B cell (primary cell): ENCODE results near the gene TWSG1. TPM values are rescaled to one million over a fixed set of nuclear protein-coding genes. Genes with fewer than 3 reads are reported as not detected.

Source experiments
- ATAC-seq: fragments of 200-7000 bp; cut with Tn5 transposase; one replicate; pipeline ENCODE4 v1.10.0; 2021; ENCODE audit warnings: low read depth, mild to moderate bottlenecking, moderate number of reproducible peaks, moderate library complexity
- CTCF ChIA-PET: fragments of 350-600 bp; sonication (Branson Sonifier 250); formaldehyde crosslinking; loops from one replicate; lab custom pipeline; 2021; ENCODE audit warnings: antibody characterized with exemption, inconsistent platforms; lab: Charles Lee
- POLR2A ChIA-PET: fragments of 350-600 bp; sonication (Branson Sonifier 250); formaldehyde crosslinking; loops from one replicate; lab custom pipeline; 2021; ENCODE audit warnings: antibody characterized with exemption; lab: Charles Lee
- DNase-seq: peaks from one replicate; pipeline ENCODE4 v3.0.0; 2013
- H2AFZ ChIP-seq: 2 replicates; pipeline ENCODE4 v1.6.1; 2012; ENCODE audit warnings: mild to moderate bottlenecking, low read depth, low read length; ENCODE audit not compliant: insufficient read depth, poor library complexity, severe bottlenecking
- H3K27ac ChIP-seq, 2 donors: 1 replicate in 1 of 2; 2 replicates in 1 of 2; pipeline ENCODE4 v1.5.1; 2012 to 2013; ENCODE audit warnings: low read length in 2 of 2, mild to moderate bottlenecking in 2 of 2, moderate library complexity in 1 of 2
- H3K27me3 ChIP-seq, 4 experiments: fragments of 200-600 bp in 1 of 4; sonication (generic) in 1 of 4; replicated peaks in 1 of 4; 1 replicate in 2 of 4; 2 replicates in 2 of 4; pipeline versions ENCODE4 v1.6.1 to v1.7.0; 2013 to 2016; ENCODE audit warnings: low read length in 3 of 4, mild to moderate bottlenecking in 2 of 4, mixed read lengths in 1 of 4, moderate library complexity in 1 of 4; ENCODE audit not compliant: insufficient read depth in 4 of 4, control insufficient read depth in 3 of 4; ENCODE audit errors: control extremely low read depth in 1 of 4
- H3K36me3 ChIP-seq, 2 experiments: replicated peaks in 1 of 2; 1 replicate in 1 of 2; 2 replicates in 1 of 2; pipeline versions ENCODE4 v1.6.1 to v1.7.1; 2013; ENCODE audit warnings: low read length in 1 of 2; ENCODE audit not compliant: insufficient read depth in 2 of 2, control insufficient read depth in 1 of 2; ENCODE audit errors: control extremely low read depth in 1 of 2, extremely low read depth in 1 of 2
- H3K4me1 ChIP-seq, 2 donors: fragments of 200-600 bp in 1 of 2; sonication (generic) in 1 of 2; 1 replicate in 1 of 2; 2 replicates in 1 of 2; pipeline versions ENCODE4 v1.5.1 to v1.6.1; 2013 to 2017; ENCODE audit warnings: low read length in 2 of 2; ENCODE audit not compliant: control insufficient read depth in 2 of 2, insufficient read depth in 2 of 2
- H3K4me2 ChIP-seq: replicated peaks from 2 replicates; pipeline ENCODE3; 2012; ENCODE audit warnings: mild to moderate bottlenecking, low read depth, low read length; ENCODE audit not compliant: poor library complexity, severe bottlenecking
- H3K4me3 ChIP-seq, 5 experiments: fragments of 200-600 bp in 1 of 5; sonication (generic) in 1 of 5; 1 replicate in 3 of 5; 2 replicates in 2 of 5; pipeline versions ENCODE4 v1.5.1 to v1.7.0; 2011 to 2016; ENCODE audit warnings: low read length in 4 of 5, mild to moderate bottlenecking in 4 of 5, low read depth in 2 of 5, control low read depth in 1 of 5, moderate library complexity in 1 of 5; ENCODE audit not compliant: insufficient read depth in 1 of 5; ENCODE audit errors: control extremely low read depth in 1 of 5, extremely low read depth in 1 of 5
- H3K79me2 ChIP-seq: fragments of 200-600 bp; sonication (generic); one replicate; pipeline ENCODE4 v1.6.0; 2016; ENCODE audit warnings: low read length; ENCODE audit not compliant: control insufficient read depth, insufficient read depth
- H3K9ac ChIP-seq: fragments of 200-600 bp; sonication (generic); 2 replicates; pipeline ENCODE4 v1.6.1; 2017; ENCODE audit warnings: mild to moderate bottlenecking, low read length, moderate library complexity
- H3K9me3 ChIP-seq, 3 donors: one replicate each; pipeline versions ENCODE4 v1.6.1 to v1.7.1; 2013; ENCODE audit warnings: low read length in 2 of 3; ENCODE audit not compliant: control insufficient read depth in 2 of 3, insufficient read depth in 1 of 3; ENCODE audit errors: control extremely low read depth in 1 of 3
- H4K20me1 ChIP-seq: 2 replicates; pipeline ENCODE4 v1.6.0; 2012; ENCODE audit warnings: mild to moderate bottlenecking, low read length; ENCODE audit not compliant: insufficient read depth, control insufficient read depth, poor library complexity, severe bottlenecking
- H3K27ac Mint-ChIP-seq: one replicate; pipeline ENCODE4 v1.8.0; 2021; ENCODE audit warnings: mixed read lengths
- H3K27me3 Mint-ChIP-seq: one replicate; pipeline ENCODE4 v1.8.0; 2021; ENCODE audit warnings: mixed read lengths
- H3K4me1 Mint-ChIP-seq: one replicate; pipeline ENCODE4 v1.8.0; 2021; ENCODE audit warnings: mixed read lengths
- H3K4me3 Mint-ChIP-seq: one replicate; pipeline ENCODE4 v1.8.0; 2021; ENCODE audit warnings: mixed read lengths
- H3K9me3 Mint-ChIP-seq: one replicate; pipeline ENCODE4 v1.8.0; 2022; ENCODE audit warnings: mixed read lengths; ENCODE audit not compliant: insufficient read depth
- CTCF ChIP-seq: fragments of 200-600 bp; IDR thresholded peaks from one replicate; pipeline ENCODE4 v1.8.0; 2022; ENCODE audit warnings: antibody characterized with exemption, mild to moderate bottlenecking
- EZH2 ChIP-seq: IDR thresholded peaks from 2 replicates; pipeline ENCODE4 v1.6.1; 2012; ENCODE audit warnings: borderline replicate concordance, low read depth, mild to moderate bottlenecking, moderate library complexity, low read length; ENCODE audit not compliant: insufficient read depth, poor library complexity, severe bottlenecking
- WGBS: methylation state at CpG from one replicate; pipeline ENCODE4 v1.1.5; 2013; ENCODE audit warnings: missing lambda C conversion rate; ENCODE audit not compliant: insufficient coverage; 5-methylcytosine and 5-hydroxymethylcytosine counted together
- intact Hi-C: fragments of 100-400 bp; cut with micrococcal nuclease; formaldehyde crosslinking; loops from one replicate; pipeline ENCODE4 v1.10.0; 2022
- polyA plus RNA-seq: library from polyadenylated mRNA; depleted of rRNA; stranded (reverse); fragments of >200 nt; gene quantifications from 2 replicates; pipeline ENCODE4 v1.2.3, GENCODE V29; 2012
- total RNA-seq, 2 donors: library from RNA; stranded (reverse); fragments of 120-200 nt in 1 of 2; gene quantifications; 1 replicate in 1 of 2; 2 replicates in 1 of 2; pipeline versions ENCODE4 v1.2.3 to v1.2.4, GENCODE V29; 2013 to 2022

Gene TWSG1
- total and polyA plus RNA-seq, 2 donors (not counting 1 experiment from before 2014, with no cell fraction given) = 1.1 to 6.3 TPM

GRCh38 chr18:9348766-9349165 is 14.2 kb downstream of the TWSG1 start:
- Mint-ChIP-seq H3K27me3 (no peaks in the 10 kb centered on the region), H3K9me3 (no peaks in the 10 kb centered on the region), H3K4me3 (no peak overlapping the region), H3K27ac (no peak overlapping the region), H3K4me1 (no peaks in the 10 kb centered on the region)
- no peaks in the 10 kb centered on the region for H3K4me1 ChIP-seq
- ATAC-seq (no peak), DNase-seq (no peak)
- no peaks in the 10 kb centered on the region for H3K27me3 ChIP-seq
- no peaks in the 10 kb centered on the region for H3K79me2 ChIP-seq
- H3K9ac ChIP-seq = no peak overlapping the region
- peaks cover 0 to 1% (median 0%) of the 10 kb centered on the region in 3 donors for H3K9me3 ChIP-seq
- H4K20me1 ChIP-seq = no peaks in the 10 kb centered on the region
- H3K4me3 ChIP-seq = no peak overlapping the region
- CTCF ChIA-PET = no interaction called here
- intact Hi-C loops = no loop called here
- H3K4me2 ChIP-seq = no peak overlapping the region
- H3K27ac ChIP-seq = no peak overlapping the region
- no peak for TF ChIP-seq EZH2
- TF ChIP-seq CTCF = no peak
- POLR2A ChIA-PET = no interaction called here
- H2AFZ ChIP-seq = no peak overlapping the region
- peaks cover 0 to 1% of the 10 kb centered on the region in 2 experiments for H3K36me3 ChIP-seq

- H3K36me3 ChIP-seq = no peaks in the 10 kb centered on the region
- no peak overlapping the region for H3K4me2 ChIP-seq
- H3K27ac ChIP-seq = no peak overlapping the region
- H3K4me3 ChIP-seq = no peak overlapping the region
- no peaks in the 10 kb centered on the region for H4K20me1 ChIP-seq
- no peaks in the 10 kb centered on the region for H3K27me3 ChIP-seq
- H3K27ac Mint-ChIP-seq = no peak overlapping the region
- peaks cover 0 to 3% of the 10 kb centered on the region in 2 donors for H3K4me1 ChIP-seq
- no peaks in the 10 kb centered on the region for H3K9me3 Mint-ChIP-seq
- ATAC-seq (no peak), DNase-seq (no peak)
- H3K9ac ChIP-seq = no peak overlapping the region
- peaks cover 6% of the 10 kb centered on the region for H3K4me1 Mint-ChIP-seq
- no peaks in the 10 kb centered on the region for H3K27me3 Mint-ChIP-seq
- intact Hi-C loops = loop anchor here (5.0 kb wide), 1 partner anchor 49 kb away; no protein-coding TSS in a partner anchor
- H3K9me3 ChIP-seq = no peaks in the 10 kb centered on the region
- H3K4me3 Mint-ChIP-seq = no peak overlapping the region
- CTCF ChIA-PET = no interaction called here
- no peak for TF ChIP-seq EZH2
- no peak for TF ChIP-seq CTCF
- 67% methylated on average over 1 of the region's 2 CpGs for WGBS
- H2AFZ ChIP-seq = no peak overlapping the region
- POLR2A ChIA-PET = no interaction called here
- H3K79me2 ChIP-seq = no peaks in the 10 kb centered on the region
These were observed 19.0 kb downstream of the TWSG1 start for GRCh38 chr18:9353596-9353995.
